ENCODE results near the gene HTT-AS.
"Not testable (repeated sequence)": the region's sequence is repeated elsewhere in the genome, so short reads cannot be mapped to it uniquely, and the experiment has no call there.

DNA sequence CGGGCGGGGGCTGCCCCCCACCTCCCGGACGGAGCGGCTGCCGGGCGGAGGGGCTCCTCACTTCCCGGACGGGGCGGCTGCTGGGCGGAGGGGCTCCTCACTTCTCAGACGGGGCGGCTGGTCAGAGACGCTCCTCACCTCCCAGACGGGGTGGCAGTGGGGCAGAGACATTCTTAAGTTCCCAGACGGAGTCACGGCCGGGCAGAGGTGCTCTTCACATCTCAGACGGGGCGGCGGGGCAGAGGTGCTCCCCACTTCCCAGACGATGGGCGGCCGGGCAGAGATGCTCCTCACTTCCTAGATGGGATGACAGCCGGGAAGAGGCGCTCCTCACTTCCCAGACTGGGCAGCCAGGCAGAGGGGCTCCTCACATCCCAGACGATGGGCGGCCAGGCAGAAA is 20.4 kb upstream of the HTT-AS start:
- TF ChIP-seq, protein P1, sequence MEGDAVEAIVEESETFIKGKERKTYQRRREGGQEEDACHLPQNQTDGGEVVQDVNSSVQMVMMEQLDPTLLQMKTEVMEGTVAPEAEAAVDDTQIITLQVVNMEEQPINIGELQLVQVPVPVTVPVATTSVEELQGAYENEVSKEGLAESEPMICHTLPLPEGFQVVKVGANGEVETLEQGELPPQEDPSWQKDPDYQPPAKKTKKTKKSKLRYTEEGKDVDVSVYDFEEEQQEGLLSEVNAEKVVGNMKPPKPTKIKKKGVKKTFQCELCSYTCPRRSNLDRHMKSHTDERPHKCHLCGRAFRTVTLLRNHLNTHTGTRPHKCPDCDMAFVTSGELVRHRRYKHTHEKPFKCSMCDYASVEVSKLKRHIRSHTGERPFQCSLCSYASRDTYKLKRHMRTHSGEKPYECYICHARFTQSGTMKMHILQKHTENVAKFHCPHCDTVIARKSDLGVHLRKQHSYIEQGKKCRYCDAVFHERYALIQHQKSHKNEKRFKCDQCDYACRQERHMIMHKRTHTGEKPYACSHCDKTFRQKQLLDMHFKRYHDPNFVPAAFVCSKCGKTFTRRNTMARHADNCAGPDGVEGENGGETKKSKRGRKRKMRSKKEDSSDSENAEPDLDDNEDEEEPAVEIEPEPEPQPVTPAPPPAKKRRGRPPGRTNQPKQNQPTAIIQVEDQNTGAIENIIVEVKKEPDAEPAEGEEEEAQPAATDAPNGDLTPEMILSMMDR (IDR thresholded peaks at IDR 0.05; ENCODE audit: poor library complexity, severe bottlenecking), result not testable (repeated sequence)
- TF ChIP-seq EP300 (conservative IDR thresholded peaks at IDR 0.05; ENCODE audit: poor library complexity, severe bottlenecking); RAD21 (conservative IDR thresholded peaks at IDR 0.05); EZH2 (IDR thresholded peaks at IDR 0.05; ENCODE audit: borderline replicate concordance, insufficient read depth, low read length, poor library complexity, severe bottlenecking); SMC3 (conservative IDR thresholded peaks at IDR 0.05; ENCODE audit: poor library complexity); POLR2AphosphoS5 (IDR thresholded peaks at IDR 0.05); TAF1 (IDR thresholded peaks at IDR 0.05; ENCODE audit: low read depth): not testable (repeated sequence)
- TF ChIP-seq, protein P2, sequence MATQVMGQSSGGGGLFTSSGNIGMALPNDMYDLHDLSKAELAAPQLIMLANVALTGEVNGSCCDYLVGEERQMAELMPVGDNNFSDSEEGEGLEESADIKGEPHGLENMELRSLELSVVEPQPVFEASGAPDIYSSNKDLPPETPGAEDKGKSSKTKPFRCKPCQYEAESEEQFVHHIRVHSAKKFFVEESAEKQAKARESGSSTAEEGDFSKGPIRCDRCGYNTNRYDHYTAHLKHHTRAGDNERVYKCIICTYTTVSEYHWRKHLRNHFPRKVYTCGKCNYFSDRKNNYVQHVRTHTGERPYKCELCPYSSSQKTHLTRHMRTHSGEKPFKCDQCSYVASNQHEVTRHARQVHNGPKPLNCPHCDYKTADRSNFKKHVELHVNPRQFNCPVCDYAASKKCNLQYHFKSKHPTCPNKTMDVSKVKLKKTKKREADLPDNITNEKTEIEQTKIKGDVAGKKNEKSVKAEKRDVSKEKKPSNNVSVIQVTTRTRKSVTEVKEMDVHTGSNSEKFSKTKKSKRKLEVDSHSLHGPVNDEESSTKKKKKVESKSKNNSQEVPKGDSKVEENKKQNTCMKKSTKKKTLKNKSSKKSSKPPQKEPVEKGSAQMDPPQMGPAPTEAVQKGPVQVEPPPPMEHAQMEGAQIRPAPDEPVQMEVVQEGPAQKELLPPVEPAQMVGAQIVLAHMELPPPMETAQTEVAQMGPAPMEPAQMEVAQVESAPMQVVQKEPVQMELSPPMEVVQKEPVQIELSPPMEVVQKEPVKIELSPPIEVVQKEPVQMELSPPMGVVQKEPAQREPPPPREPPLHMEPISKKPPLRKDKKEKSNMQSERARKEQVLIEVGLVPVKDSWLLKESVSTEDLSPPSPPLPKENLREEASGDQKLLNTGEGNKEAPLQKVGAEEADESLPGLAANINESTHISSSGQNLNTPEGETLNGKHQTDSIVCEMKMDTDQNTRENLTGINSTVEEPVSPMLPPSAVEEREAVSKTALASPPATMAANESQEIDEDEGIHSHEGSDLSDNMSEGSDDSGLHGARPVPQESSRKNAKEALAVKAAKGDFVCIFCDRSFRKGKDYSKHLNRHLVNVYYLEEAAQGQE (IDR thresholded peaks at IDR 0.05; ENCODE audit: borderline replicate concordance), result not testable (repeated sequence)

Data from neural cell (in vitro differentiated cells).